PC-3 (cell line): Measurements from ENCODE around the gene TNXB. TPM values are rescaled to one million over a fixed set of nuclear protein-coding genes. Genes with fewer than 3 reads are reported as not detected.

Experiments
- ATAC-seq: fragments of 200-7000 bp; cut with Tn5 transposase; 2 replicates; pipeline ENCODE4 v1.9.1; 2020; ENCODE audit warnings: mild to moderate bottlenecking, moderate library complexity
- BruUV-seq: library from RNA; stranded (reverse); fragments of 400-500 nt; replicated peaks from 2 replicates; lab custom pipeline; 2021; lab: Mats Ljungman, UMichigan
- CTCF ChIA-PET: fragments of 300-600 bp; sonication (Branson Sonifier 250); formaldehyde crosslinking; loops from one replicate; lab custom pipeline; 2022; ENCODE audit warnings: antibody characterized with exemption; lab: Charles Lee
- POLR2A ChIA-PET: fragments of 300-600 bp; sonication (Branson Sonifier 250); formaldehyde crosslinking; loops from one replicate; lab custom pipeline; 2022; ENCODE audit warnings: antibody characterized with exemption; ENCODE audit not compliant: unreplicated experiment; lab: Charles Lee
- DNase-seq: peaks from one replicate; pipeline ENCODE4 v3.0.0-alpha.2; 2015
- H2AFZ ChIP-seq: fragments of 300-600 bp; sonication (generic); 2 replicates; pipeline ENCODE4 v1.6.0; 2016; ENCODE audit warnings: antibody characterized with exemption, low read length
- H3F3A ChIP-seq: fragments of 300-600 bp; sonication (generic); one replicate; pipeline ENCODE4 v1.6.0; 2017; ENCODE audit warnings: antibody characterized with exemption, low read length, control low read depth, mild to moderate bottlenecking; ENCODE audit not compliant: unreplicated experiment
- H3K27ac ChIP-seq: fragments of 300-600 bp; sonication (generic); 2 replicates; pipeline ENCODE4 v1.5.1; 2016; ENCODE audit warnings: mild to moderate bottlenecking, low read length
- H3K27me3 ChIP-seq: fragments of 300-600 bp; sonication (generic); 2 replicates; pipeline ENCODE4 v1.6.1; 2016; ENCODE audit warnings: low read length, mixed read lengths
- H3K36me3 ChIP-seq: fragments of 300-600 bp; sonication (generic); 2 replicates; pipeline ENCODE4 v1.6.1; 2016; ENCODE audit warnings: low read depth, mixed run types, low read length, mixed read lengths
- H3K4me1 ChIP-seq: fragments of 300-600 bp; sonication (generic); 2 replicates; pipeline ENCODE4 v1.5.1; 2016; ENCODE audit warnings: low read length; ENCODE audit not compliant: insufficient read depth
- H3K4me2 ChIP-seq: fragments of 300-600 bp; sonication (generic); 2 replicates; pipeline ENCODE4 v1.6.0; 2016; ENCODE audit warnings: low read length
- H3K4me3 ChIP-seq: fragments of 300-600 bp; sonication (generic); 2 replicates; pipeline ENCODE4 v1.5.1; 2016; ENCODE audit warnings: mild to moderate bottlenecking, low read length, mixed read lengths
- H3K79me2 ChIP-seq: fragments of 300-600 bp; sonication (generic); 2 replicates; pipeline ENCODE4 v1.6.1; 2017; ENCODE audit warnings: low read length, mixed read lengths
- H3K9ac ChIP-seq: fragments of 300-600 bp; sonication (generic); 2 replicates; pipeline ENCODE4 v1.6.0; 2016; ENCODE audit warnings: mild to moderate bottlenecking, low read length
- H3K9me2 ChIP-seq: fragments of 300-600 bp; sonication (generic); replicated peaks from 2 replicates; pipeline ENCODE4 v1.6.1; 2016; ENCODE audit warnings: mixed run types, low read length, mixed read lengths
- H3K9me3 ChIP-seq: fragments of 300-600 bp; sonication (generic); 2 replicates; pipeline ENCODE4 v1.6.1; 2016; ENCODE audit warnings: low read length, mixed read lengths
- H4K20me1 ChIP-seq: fragments of 300-600 bp; sonication (generic); 2 replicates; pipeline ENCODE4 v1.6.1; 2016; ENCODE audit warnings: low read length, mixed read lengths
- EZH2 ChIP-seq: fragments of 300-600 bp; sonication (generic); IDR thresholded peaks from one replicate; pipeline ENCODE4 v1.6.1; 2017; ENCODE audit warnings: antibody characterized with exemption, mild to moderate bottlenecking, low read length; ENCODE audit not compliant: unreplicated experiment
- EZH2phosphoT487 ChIP-seq: fragments of 300-600 bp; sonication (generic); IDR thresholded peaks from 2 replicates; pipeline ENCODE4 v1.6.1; 2018; ENCODE audit warnings: mild to moderate bottlenecking, antibody characterized with exemption, low read length, borderline replicate concordance
- intact Hi-C: fragments of 100-400 bp; cut with micrococcal nuclease; formaldehyde crosslinking; loops from 2 replicates; pipeline ENCODE4 v1.9.0; 2023
- total RNA-seq: library from RNA; depleted of rRNA; stranded (reverse); fragments of >200 nt; gene quantifications from 2 replicates; pipeline ENCODE4 v1.2.3, GENCODE V29; 2014
- TF ChIP-seq, protein P1 (sequence below): fragments of 300-600 bp; sonication (generic); conservative IDR thresholded peaks from 2 replicates; pipeline ENCODE4 v1.5.1; 2017; ENCODE audit warnings: antibody characterized with exemption, low read depth, mild to moderate bottlenecking, low read length

The TNXB gene
- total RNA-seq, 1 experiment from 2014 or later = 2.9 TPM

- H3K27ac ChIP-seq = no peak overlapping the region
- no peaks in the 10 kb centered on the region for H3K9me2 ChIP-seq
- no peak for TF ChIP-seq EZH2
- TF ChIP-seq, protein P1, sequence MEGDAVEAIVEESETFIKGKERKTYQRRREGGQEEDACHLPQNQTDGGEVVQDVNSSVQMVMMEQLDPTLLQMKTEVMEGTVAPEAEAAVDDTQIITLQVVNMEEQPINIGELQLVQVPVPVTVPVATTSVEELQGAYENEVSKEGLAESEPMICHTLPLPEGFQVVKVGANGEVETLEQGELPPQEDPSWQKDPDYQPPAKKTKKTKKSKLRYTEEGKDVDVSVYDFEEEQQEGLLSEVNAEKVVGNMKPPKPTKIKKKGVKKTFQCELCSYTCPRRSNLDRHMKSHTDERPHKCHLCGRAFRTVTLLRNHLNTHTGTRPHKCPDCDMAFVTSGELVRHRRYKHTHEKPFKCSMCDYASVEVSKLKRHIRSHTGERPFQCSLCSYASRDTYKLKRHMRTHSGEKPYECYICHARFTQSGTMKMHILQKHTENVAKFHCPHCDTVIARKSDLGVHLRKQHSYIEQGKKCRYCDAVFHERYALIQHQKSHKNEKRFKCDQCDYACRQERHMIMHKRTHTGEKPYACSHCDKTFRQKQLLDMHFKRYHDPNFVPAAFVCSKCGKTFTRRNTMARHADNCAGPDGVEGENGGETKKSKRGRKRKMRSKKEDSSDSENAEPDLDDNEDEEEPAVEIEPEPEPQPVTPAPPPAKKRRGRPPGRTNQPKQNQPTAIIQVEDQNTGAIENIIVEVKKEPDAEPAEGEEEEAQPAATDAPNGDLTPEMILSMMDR = peak; percentile 92
- H3K9me3 ChIP-seq = no peaks in the 10 kb centered on the region
- ATAC-seq = peak; percentile 50
- peaks cover 21% of the 10 kb centered on the region for H3K4me1 ChIP-seq
- no peak overlapping the region for H3K4me3 ChIP-seq
- H3K36me3 ChIP-seq = peaks cover 22% of the 10 kb centered on the region; the same call in 1 of the 2 replicates
- H3K79me2 ChIP-seq = no peaks in the 10 kb centered on the region
- DNase-seq = peak; percentile 83
- H3K4me2 ChIP-seq = 0 out of 2 replicates have a peak overlapping the region, but pooled peaks have one; percentile 7
- BruUV-seq = no TSS peak
- no peak overlapping the region for H3K9ac ChIP-seq
- H4K20me1 ChIP-seq = no peaks in the 10 kb centered on the region
- CTCF ChIA-PET = interaction anchor here (0.9 to 1.0 kb wide), 5 partner anchors 8 to 77 kb away, joined by 3 to 10 read pairs (median 3); no protein-coding TSS in a partner anchor
- H3K27me3 ChIP-seq = no peaks in the 10 kb centered on the region
- no peaks in the 10 kb centered on the region for H3F3A ChIP-seq
- POLR2A ChIA-PET = no interaction called here
- intact Hi-C loops = loop anchor here (1.0 to 10.0 kb wide), 3 partner anchors 35 to 581 kb away; partner anchors contain the start of genes PPT2 and ZBTB12
- H2AFZ ChIP-seq = no peak overlapping the region
Measured at GRCh38 chr6:32118782-32119628, 9.9 kb upstream of the TNXB start.

- CTCF ChIA-PET = interaction anchor here (0.6 to 1.4 kb wide), 3 partner anchors 10 to 27 kb away, joined by 3 to 13 read pairs (median 4); partner anchors contain the start of gene ATF6B
- intact Hi-C loops = loop anchor here (10.0 kb wide), 1 partner anchor 213 kb away; the partner anchor contains the start of gene ZBTB12
- Histone ChIP-seq H3K27ac (no peak overlapping the region), H4K20me1 (no peaks in the 10 kb centered on the region), H3K36me3 (peaks cover 22% of the 10 kb centered on the region; the same call in 1 of the 2 replicates), H3K9me3 (no peaks in the 10 kb centered on the region), H2AFZ (no peak overlapping the region), H3K4me1 (peaks cover 28% of the 10 kb centered on the region), H3K9ac (no peak overlapping the region), H3K4me3 (no peak overlapping the region), H3K9me2 (no peaks in the 10 kb centered on the region), H3K4me2 (no peak overlapping the region), H3F3A (no peaks in the 10 kb centered on the region), H3K27me3 (no peaks in the 10 kb centered on the region), H3K79me2 (no peaks in the 10 kb centered on the region)
- no TSS peak for BruUV-seq
- POLR2A ChIA-PET = no interaction called here
- DNase-seq (no peak), ATAC-seq (no peak)
- TF ChIP-seq EZH2 (no peak), EZH2phosphoT487 (no peak)
- TF ChIP-seq, protein P1 = no peak
Measured at GRCh38 chr6:32117461-32117860, 8.3 kb upstream of the TNXB start.
